Measurements from ENCODE around the gene ZNF710.

DNA sequence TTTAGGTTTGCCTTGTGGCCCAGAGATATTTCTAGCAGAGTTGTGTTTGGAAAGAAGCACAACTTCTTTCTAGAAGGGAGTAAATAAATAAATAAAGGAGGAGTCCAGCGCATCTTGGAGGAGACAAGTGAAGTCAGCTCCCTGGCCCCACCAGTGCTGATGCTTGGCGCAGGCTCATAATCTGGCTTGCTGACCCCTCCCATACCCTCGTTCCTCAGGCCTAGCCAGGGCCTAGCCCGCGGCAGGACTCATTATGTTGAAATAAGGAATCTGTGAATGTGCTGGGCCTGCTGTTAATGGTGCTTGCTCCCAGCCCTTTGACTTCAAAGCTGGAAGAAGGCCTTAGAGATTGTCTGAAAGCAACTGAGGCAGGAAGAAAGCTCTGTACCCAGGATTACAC is 3.1 kb downstream of the ZNF710 start:
- TF ChIP-seq, protein P1, sequence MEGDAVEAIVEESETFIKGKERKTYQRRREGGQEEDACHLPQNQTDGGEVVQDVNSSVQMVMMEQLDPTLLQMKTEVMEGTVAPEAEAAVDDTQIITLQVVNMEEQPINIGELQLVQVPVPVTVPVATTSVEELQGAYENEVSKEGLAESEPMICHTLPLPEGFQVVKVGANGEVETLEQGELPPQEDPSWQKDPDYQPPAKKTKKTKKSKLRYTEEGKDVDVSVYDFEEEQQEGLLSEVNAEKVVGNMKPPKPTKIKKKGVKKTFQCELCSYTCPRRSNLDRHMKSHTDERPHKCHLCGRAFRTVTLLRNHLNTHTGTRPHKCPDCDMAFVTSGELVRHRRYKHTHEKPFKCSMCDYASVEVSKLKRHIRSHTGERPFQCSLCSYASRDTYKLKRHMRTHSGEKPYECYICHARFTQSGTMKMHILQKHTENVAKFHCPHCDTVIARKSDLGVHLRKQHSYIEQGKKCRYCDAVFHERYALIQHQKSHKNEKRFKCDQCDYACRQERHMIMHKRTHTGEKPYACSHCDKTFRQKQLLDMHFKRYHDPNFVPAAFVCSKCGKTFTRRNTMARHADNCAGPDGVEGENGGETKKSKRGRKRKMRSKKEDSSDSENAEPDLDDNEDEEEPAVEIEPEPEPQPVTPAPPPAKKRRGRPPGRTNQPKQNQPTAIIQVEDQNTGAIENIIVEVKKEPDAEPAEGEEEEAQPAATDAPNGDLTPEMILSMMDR (IDR thresholded peaks at IDR 0.05; ENCODE audit: insufficient read depth, low read length) = no peak
- no peak for TF ChIP-seq GABPA (IDR thresholded peaks at IDR 0.05; ENCODE audit: low read depth)

Measured in HL-60 (cell line).